Neural cell (in vitro differentiated cells): ENCODE results near the gene ELOVL1.

Experiments
- EZH2 ChIP-seq: fragments of 200-600, 300-800 bp; shearing (Covaris generic), sonication (generic); IDR thresholded peaks from 2 replicates; pipeline ENCODE4 v1.6.1; 2014; ENCODE audit warnings: antibody characterized with exemption, low read length, borderline replicate concordance, mild to moderate bottlenecking; ENCODE audit not compliant: insufficient read depth, poor library complexity, severe bottlenecking
- MXI1 ChIP-seq: fragments of 450-650 bp; conservative IDR thresholded peaks from 2 replicates; pipeline ENCODE4 v1.6.1; 2014; ENCODE audit warnings: antibody characterized with exemption, mild to moderate bottlenecking; ENCODE audit not compliant: poor library complexity, severe bottlenecking
- TF ChIP-seq, protein P1 (sequence below): fragments of 450-650 bp; IDR thresholded peaks from 2 replicates; pipeline ENCODE4 v1.5.1; 2014; ENCODE audit warnings: antibody characterized with exemption, mild to moderate bottlenecking, moderate library complexity; ENCODE audit not compliant: poor library complexity, severe bottlenecking

DNA sequence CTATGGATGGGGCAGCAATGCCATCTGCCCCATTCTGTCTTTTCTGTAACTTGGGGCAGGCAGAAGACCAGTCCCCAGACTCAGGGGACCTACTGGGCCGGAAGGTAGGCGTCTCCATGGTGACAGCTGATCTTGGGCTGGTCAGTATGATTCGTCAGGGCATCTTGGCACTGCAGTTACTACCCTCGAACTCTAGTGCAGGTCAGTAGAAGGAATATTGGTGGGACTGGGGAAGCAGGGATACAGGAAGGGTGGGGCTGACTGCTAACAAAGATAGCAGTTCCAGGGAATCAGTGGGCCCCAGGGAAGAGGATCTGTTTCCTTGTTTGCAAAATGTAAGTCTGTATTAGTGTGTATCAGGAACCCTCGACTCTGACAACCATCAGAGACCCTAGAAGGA is 48.1 kb upstream of the ELOVL1 start:
- TF ChIP-seq MXI1 (no peak), EZH2 (no peak)
- TF ChIP-seq, protein P1, sequence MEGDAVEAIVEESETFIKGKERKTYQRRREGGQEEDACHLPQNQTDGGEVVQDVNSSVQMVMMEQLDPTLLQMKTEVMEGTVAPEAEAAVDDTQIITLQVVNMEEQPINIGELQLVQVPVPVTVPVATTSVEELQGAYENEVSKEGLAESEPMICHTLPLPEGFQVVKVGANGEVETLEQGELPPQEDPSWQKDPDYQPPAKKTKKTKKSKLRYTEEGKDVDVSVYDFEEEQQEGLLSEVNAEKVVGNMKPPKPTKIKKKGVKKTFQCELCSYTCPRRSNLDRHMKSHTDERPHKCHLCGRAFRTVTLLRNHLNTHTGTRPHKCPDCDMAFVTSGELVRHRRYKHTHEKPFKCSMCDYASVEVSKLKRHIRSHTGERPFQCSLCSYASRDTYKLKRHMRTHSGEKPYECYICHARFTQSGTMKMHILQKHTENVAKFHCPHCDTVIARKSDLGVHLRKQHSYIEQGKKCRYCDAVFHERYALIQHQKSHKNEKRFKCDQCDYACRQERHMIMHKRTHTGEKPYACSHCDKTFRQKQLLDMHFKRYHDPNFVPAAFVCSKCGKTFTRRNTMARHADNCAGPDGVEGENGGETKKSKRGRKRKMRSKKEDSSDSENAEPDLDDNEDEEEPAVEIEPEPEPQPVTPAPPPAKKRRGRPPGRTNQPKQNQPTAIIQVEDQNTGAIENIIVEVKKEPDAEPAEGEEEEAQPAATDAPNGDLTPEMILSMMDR = no peak
